ENCODE measurements around the gene FXR2.

The FXR2 gene

DNA sequence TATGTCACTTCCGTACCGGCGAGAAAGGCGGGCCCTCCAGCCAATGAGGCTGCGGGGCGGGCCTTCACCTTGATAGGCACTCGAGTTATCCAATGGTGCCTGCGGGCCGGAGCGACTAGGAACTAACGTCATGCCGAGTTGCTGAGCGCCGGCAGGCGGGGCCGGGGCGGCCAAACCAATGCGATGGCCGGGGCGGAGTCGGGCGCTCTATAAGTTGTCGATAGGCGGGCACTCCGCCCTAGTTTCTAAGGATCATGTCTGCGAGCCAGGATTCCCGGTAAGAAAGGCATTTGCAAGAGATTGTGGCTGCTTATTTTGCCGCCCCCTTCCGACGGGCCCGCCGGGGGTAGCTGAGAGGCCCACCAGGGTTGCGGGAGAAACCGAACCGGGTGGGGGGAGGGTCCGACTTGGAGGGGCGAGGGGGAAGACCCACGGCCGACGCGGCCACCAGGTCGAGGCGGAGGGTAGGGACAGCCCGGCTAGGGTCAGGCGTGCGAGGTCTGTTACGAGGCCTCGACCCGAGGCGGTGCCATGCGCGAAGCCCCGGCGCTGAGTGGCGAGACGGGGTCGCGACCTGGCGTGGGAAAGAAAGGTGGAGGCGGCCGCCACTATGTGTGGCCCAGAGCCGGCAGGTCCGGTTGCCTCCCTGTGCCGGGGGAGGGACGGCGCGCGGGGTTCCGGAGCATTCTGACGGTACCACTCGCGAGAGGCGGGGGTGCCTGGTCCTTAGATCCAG, 41.9 kb downstream of the FXR2 start:
- DNase-seq (ENCODE audit: low spot score) = peak; percentile 99

DNA sequence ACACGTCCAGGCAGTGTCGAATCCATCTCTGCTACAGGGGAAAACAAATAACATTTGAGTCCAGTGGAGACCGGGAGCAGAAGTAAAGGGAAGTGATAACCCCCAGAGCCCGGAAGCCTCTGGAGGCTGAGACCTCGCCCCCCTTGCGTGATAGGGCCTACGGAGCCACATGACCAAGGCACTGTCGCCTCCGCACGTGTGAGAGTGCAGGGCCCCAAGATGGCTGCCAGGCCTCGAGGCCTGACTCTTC, 42.4 kb downstream of the FXR2 start:
- no peak for DNase-seq (ENCODE audit: low spot score)

DNA sequence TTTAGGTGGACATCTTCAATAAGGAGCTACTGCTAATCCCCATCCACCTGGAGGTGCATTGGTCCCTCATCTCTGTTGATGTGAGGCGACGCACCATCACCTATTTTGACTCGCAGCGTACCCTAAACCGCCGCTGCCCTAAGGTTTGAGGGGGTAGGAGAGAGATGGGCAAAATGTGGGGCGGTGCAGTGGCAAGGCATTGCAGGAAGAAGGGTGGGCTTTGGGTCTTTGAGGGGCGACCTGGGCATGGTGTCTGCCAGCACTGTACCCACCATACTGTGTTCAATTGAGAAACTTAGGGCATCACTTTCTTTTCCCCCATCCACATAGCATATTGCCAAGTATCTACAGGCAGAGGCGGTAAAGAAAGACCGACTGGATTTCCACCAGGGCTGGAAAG, 44.3 kb downstream of the FXR2 start:
- DNase-seq (ENCODE audit: low spot score) = no peak

DNA sequence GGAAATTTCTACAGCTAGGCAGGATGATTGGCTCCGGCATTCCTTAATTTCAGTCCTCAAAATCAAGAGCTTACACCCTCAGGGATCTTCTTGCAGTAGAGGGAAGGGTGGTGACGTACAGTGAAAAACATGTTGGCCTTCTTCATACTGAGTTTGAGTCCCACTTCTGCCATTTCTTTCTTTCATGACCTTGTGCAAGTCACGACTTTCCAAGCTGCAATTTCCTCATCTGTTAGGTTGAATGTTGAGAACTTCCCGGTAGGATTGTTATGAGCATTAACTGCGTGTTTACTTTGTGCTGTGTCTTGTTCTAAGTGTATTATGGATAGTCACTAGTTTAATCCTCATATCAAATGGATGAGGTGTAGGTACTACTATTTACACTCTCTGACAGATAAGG, 45.1 kb downstream of the FXR2 start:
- no peak for DNase-seq (ENCODE audit: low spot score)

GRCh38 chr17:7563115-7563869, 51.4 kb downstream of the FXR2 start:
- DNase-seq (ENCODE audit: low spot score) = no peak

DNA sequence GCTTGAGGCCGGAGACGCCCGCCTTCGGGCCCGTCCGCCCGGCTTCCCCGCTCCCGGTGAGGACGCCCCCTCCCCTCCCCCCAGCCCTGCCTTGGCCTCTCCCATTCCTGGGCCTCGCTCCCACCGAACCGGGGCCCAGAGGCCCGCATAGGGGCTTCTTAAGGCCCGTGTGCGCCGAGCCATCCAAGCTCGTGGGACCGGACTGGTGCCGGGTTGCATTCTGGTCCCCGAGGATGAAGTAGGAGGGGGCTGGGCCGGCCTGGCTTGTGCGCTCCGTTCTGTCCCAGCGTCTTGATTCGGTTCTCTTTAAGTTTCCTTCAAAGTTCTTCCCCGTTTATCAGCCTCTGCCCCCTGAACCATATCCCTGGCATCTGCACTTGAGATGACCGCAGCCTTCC, 52.5 kb downstream of the FXR2 start:
- no peak for DNase-seq (ENCODE audit: low spot score)

GRCh38 chr17:7561589-7562207, 53.0 kb downstream of the FXR2 start, which contains the start of gene SENP3:
SENP3 (plus strand) TSS chr17:7561919; CDS start chr17:7563077, 1,158 bp downstream.
- peak; percentile 88 for DNase-seq (ENCODE audit: low spot score)

DNA sequence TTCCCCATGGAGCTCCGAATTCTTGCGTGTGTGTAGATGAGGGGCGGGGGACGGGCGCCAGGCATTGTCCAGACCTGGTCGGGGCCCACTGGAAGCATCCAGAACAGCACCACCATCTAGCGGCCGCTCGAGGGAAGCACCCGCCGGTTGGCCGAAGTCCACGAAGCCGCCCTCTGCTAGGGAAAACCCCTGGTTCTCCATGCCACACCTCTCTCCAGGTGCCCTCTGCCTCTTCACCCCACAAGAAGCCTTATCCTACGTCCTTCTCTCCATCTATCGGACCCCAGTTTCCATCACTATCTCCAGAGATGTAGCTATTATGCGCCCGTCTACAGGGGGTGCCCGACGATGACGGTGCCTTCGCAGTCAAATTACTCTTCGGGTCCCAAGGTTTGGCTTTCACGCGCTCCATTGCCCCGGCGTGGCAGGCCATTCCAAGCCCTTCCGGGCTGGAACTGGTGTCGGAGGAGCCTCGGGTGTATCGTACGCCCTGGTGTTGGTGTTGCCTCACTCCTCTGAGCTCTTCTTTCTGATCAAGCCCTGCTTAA, 53.6 kb downstream of the FXR2 start:
- peak; percentile 92 for DNase-seq (ENCODE audit: low spot score)

DNA sequence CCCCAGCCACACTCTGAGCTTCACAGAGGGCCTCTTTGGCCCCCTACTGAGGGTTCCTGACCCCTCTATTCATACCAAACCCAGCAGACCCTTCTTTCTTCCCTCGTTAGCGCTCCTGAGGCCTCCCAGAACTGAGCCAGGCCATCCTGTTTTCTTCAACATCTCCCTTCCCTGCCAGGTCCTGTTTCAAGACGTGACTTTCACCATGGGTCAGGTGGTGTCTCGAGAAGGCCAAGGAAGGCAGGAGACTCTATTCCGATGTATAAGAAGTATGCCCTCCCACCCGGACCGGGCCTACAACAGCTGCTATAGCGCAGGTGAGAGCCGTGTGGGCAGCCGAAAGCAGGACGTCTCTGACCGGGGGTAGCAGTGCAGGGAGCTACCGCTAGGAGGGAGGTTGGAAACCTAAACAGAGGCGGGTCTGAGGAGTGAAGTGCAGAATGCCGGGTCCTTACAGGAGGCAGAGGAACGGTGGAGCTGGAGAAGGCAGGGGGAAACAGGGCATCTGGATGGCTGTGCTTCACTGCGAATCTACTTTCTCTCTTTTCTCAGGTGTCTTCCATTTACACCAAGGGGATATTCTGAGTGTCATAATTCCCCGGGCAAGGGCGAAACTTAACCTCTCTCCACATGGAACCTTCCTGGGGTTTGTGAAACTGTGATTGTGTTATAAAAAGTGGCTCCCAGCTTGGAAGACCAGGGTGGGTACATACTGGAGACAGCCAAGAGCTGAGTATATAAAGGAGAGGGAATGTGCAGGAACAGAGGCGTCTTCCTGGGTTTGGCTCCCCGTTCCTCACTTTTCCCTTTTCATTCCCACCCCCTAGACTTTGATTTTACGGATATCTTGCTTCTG, 54.3 kb downstream of the FXR2 start:
- no peak for DNase-seq (ENCODE audit: low spot score)

DNA sequence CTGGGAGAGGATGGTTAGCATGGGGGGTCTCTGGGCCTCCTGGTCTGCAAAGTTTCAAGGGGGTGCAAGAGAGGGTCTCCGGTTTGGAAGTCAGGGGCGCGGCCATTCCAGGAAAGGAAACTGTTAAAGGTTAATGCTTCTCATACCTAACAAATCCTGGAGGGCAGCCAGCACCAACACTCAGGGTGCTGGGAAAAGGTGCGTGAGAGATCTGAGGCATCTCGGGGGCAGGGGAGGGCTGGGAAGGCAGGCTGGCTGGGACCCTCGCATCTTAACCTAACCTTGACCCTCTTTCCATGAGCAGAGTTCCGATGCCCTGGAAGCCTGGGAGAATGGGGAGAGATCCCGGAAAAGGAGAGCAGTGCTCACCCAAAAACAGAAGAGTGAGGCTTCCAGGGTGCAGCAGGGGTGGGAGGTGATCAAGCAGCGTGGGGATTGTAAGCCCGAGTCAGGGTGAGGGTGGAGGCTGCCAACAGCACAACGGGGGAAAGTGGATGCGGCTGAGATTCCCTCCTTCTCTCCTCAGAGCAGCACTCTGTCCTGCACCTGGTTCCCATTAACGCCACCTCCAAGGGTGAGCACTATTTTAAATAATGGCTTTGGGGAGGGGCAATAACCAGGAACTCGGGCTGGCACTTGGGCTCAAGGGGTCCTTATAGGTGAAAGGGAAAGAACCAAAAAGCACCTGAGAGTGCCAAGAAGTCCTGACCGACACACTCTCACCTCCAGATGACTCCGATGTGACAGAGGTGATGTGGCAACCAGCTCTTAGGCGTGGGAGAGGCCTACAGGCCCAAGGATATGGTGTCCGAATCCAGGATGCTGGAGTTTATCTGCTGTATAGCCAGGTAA, 55.2 kb downstream of the FXR2 start:
- no peak for DNase-seq (ENCODE audit: low spot score)

DNA sequence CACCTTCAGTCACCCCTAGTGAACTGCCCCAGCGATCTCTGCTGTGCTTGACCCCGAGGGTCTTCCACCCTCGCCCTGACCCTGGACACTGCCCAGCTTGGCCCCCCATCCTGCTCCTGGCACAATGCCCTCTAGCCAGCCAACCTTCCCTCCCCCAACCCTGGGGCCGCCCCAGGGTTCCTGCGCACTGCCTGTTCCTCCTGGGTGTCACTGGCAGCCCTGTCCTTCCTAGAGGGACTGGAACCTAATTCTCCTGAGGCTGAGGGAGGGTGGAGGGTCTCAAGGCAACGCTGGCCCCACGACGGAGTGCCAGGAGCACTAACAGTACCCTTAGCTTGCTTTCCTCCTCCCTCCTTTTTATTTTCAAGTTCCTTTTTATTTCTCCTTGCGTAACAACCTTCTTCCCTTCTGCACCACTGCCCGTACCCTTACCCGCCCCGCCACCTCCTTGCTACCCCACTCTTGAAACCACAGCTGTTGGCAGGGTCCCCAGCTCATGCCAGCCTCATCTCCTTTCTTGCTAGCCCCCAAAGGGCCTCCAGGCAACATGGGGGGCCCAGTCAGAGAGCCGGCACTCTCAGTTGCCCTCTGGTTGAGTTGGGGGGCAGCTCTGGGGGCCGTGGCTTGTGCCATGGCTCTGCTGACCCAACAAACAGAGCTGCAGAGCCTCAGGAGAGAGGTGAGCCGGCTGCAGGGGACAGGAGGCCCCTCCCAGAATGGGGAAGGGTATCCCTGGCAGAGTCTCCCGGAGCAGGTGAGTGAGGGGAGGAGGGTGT, 56.0 kb downstream of the FXR2 start, which contains the start of gene TNFSF13:
TSS of gene TNFSF13 (plus strand) at position 207 of the 776 bp plus-strand sequence. CDS start at position 497, 290 bp downstream.
- no peak for DNase-seq (ENCODE audit: low spot score)

- peak; percentile 52 for DNase-seq (ENCODE audit: low spot score)
These were observed 56.7 kb downstream of the FXR2 start for GRCh38 chr17:7557775-7558543.

GRCh38 chr17:7557147-7557764, 57.4 kb downstream of the FXR2 start:
- DNase-seq (ENCODE audit: low spot score) = no peak

- no peak for DNase-seq (ENCODE audit: low spot score)
These were observed 58.1 kb downstream of the FXR2 start for GRCh38 chr17:7556627-7557026.

DNA sequence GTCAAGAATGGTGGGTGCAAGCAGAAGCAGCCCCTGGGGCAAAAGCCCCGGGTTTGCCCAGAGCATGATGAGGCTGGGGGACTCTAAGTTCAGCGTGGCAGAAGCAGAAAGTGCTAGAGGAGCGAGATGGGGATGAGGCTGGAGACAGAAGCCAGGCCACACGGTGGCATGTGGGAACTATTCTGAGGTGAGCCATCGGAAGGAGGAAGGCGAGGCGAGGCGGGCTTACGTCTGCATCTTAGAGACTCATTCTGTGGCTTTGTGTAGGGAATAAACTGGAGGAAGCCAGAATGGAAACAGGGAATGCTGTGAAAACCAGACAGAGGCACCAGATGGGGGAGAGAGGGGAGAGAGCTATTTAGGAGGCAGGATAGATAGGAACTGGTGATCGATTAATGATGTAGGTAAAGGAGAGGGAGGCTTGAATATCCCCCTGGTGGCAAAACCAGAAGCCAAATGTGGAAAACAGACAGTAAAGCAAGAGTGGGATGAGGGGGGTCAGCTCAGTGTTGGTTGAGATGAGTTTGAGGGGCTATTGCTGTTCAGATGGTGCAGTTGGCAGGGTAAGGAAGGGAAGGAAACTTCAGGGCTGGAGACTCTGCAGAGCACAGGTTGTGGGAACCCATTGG, 59.3 kb downstream of the FXR2 start:
- DNase-seq (ENCODE audit: low spot score) = no peak

GRCh38 chr17:7553356-7553755, 61.3 kb downstream of the FXR2 start:
- DNase-seq (ENCODE audit: low spot score) = no peak

DNA sequence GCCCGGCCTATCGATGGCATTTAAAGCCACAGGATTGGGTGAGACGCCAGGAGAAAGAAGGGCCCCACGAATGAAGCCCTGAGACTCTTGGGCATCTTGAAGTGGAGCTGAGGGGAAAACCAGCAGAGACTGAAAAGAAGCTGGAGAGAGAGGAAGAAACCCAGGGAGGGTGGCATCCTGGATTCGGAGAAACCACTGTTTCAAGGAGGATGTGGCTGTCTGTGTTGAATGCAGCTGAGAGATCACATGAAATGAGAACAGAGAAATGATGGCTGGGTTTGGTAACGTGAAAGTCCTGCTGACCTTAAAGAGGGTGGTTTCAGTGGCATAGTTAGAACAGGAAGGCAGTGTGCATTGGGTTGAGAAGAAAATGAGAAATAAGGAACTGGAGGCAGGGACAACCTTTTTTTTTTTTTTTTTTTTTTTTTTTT, 62.1 kb downstream of the FXR2 start:
- DNase-seq (ENCODE audit: low spot score) = no peak

DNA sequence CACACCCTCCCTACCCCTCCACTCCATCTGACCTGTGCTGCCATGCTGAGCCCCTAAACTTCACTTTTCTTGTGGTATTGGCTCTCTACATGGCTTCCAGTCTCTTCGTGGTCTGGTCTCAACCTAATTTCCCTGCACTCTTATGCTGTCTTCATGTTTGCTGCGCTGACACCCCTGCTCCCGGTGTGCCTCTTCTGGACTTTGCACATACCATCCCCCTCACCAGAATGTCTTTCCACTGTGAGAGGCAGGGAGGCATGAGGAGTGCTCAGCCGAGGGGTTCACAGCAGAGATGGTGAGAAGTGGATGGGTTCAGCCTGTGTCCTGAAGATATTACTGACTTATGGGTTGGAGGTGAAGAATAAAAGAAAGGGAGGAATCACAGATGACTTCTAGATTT, 63.3 kb downstream of the FXR2 start:
- no peak for DNase-seq (ENCODE audit: low spot score)

Data from SW480 (cell line).